Hepatocyte (in vitro differentiated cells): Measurements from ENCODE around the gene EYS.

Experiments
- CTCF ChIP-seq: fragments of 200-600 bp; sonication (generic); IDR thresholded peaks from 2 replicates; pipeline ENCODE4 v1.5.1; 2016; ENCODE audit warnings: antibody characterized with exemption, mild to moderate bottlenecking; ENCODE audit not compliant: poor library complexity
- EZH2 ChIP-seq: fragments of 200-600 bp; sonication (generic); IDR thresholded peaks from 2 replicates; pipeline ENCODE4 v1.6.1; 2016; ENCODE audit warnings: antibody characterized with exemption, mild to moderate bottlenecking, borderline replicate concordance
- EZH2phosphoT487 ChIP-seq: fragments of 200-600 bp; sonication (generic); IDR thresholded peaks from one replicate; pipeline ENCODE4 v1.6.1; 2018; ENCODE audit warnings: antibody characterized with exemption, mild to moderate bottlenecking, low read depth, moderate library complexity; ENCODE audit not compliant: unreplicated experiment, severe bottlenecking

DNA sequence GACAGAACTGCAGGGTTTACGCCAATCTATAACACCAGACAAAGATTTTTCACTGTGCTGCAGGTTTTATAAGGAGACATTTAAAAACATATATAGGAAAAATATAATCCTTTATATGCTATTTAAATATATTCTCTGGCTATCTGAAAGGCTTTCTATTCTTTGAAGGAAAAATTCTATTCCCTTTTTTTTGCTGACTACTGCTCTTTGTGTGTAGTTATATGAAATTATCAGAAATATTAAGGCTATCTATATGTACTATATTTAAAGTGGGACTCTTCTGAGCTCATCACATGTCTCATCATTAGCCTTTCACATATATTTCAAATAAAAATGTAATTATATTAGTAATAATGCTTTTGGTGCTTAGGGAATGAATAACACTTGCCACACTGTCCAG lies 930.7 kb downstream of the EYS start:
- no peak for TF ChIP-seq CTCF
- TF ChIP-seq EZH2: no peak
- no peak for TF ChIP-seq EZH2phosphoT487
